Astrocyte (in vitro differentiated cells and primary cell): Measurements from ENCODE around the gene MOCS2. TPM values are rescaled to one million over a fixed set of nuclear protein-coding genes. Genes with fewer than 3 reads are reported as not detected.

ENCODE experiments used
- DNase-seq: peaks from one replicate; pipeline ENCODE4 v3.0.0-alpha.2; 2010; ENCODE audit warnings: low read depth
- FAIRE-seq: peaks from 2 replicates; lab custom pipeline; 2011; peaks lifted over from hg19 to GRCh38; lab: Jason Lieb, UNC
- H2AFZ ChIP-seq: 2 replicates; pipeline ENCODE4 v1.6.0; 2012; ENCODE audit warnings: low read depth, low read length, inconsistent platforms
- H3K27ac ChIP-seq: 2 replicates; pipeline ENCODE4 v1.5.1; 2011; ENCODE audit warnings: low read depth, low read length, inconsistent platforms
- H3K27me3 ChIP-seq: 2 replicates; pipeline ENCODE4 v1.6.0; 2011; ENCODE audit warnings: low read length, inconsistent platforms; ENCODE audit not compliant: insufficient read depth
- H3K36me3 ChIP-seq: 2 replicates; pipeline ENCODE4 v1.5.1; 2011; ENCODE audit warnings: low read length, inconsistent platforms; ENCODE audit not compliant: insufficient read depth
- H3K4me1 ChIP-seq: 2 replicates; pipeline ENCODE4 v1.5.1; 2011; ENCODE audit warnings: low read length, inconsistent platforms; ENCODE audit not compliant: insufficient read depth
- H3K4me2 ChIP-seq: 2 replicates; pipeline ENCODE4 v1.6.0; 2012; ENCODE audit warnings: low read length, inconsistent platforms
- H3K4me3 ChIP-seq: 2 replicates; pipeline ENCODE4 v1.5.1; 2011; ENCODE audit warnings: low read depth, mild to moderate bottlenecking, low read length, inconsistent platforms; ENCODE audit not compliant: insufficient read depth
- H3K79me2 ChIP-seq: 2 replicates; pipeline ENCODE4 v1.6.0; 2012; ENCODE audit warnings: mild to moderate bottlenecking, low read length, inconsistent platforms; ENCODE audit not compliant: insufficient read depth
- H3K9ac ChIP-seq: 2 replicates; pipeline ENCODE4 v1.6.0; 2012; ENCODE audit warnings: mild to moderate bottlenecking, low read length, inconsistent platforms
- H3K9me3 ChIP-seq: 2 replicates; pipeline ENCODE4 v1.5.1; 2012; ENCODE audit warnings: low read depth, mild to moderate bottlenecking, low read length, inconsistent platforms; ENCODE audit not compliant: insufficient read depth
- H4K20me1 ChIP-seq: 2 replicates; pipeline ENCODE4 v1.6.0; 2012; ENCODE audit warnings: low read length, inconsistent platforms; ENCODE audit not compliant: insufficient read depth
- H3K27ac Mint-ChIP-seq: one replicate; pipeline ENCODE4 v1.8.0; 2021; ENCODE audit warnings: mild to moderate bottlenecking, mixed read lengths; ENCODE audit not compliant: unreplicated experiment
- H3K27me3 Mint-ChIP-seq: one replicate; pipeline ENCODE4 v1.8.0; 2021; ENCODE audit warnings: low read depth, mixed read lengths; ENCODE audit not compliant: unreplicated experiment
- H3K36me3 Mint-ChIP-seq: one replicate; pipeline ENCODE4 v1.8.0; 2021; ENCODE audit warnings: low read depth, mixed read lengths; ENCODE audit not compliant: unreplicated experiment
- H3K4me1 Mint-ChIP-seq: one replicate; pipeline ENCODE4 v1.8.0; 2021; ENCODE audit warnings: low read depth, mixed read lengths; ENCODE audit not compliant: unreplicated experiment
- H3K4me3 Mint-ChIP-seq: one replicate; pipeline ENCODE4 v1.8.0; 2021; ENCODE audit warnings: mild to moderate bottlenecking, moderate library complexity, mixed read lengths; ENCODE audit not compliant: unreplicated experiment
- H3K9me3 Mint-ChIP-seq: one replicate; pipeline ENCODE4 v1.8.0; 2021; ENCODE audit warnings: mild to moderate bottlenecking, mixed read lengths; ENCODE audit not compliant: unreplicated experiment
- CTCF ChIP-seq: IDR thresholded peaks from 2 replicates; pipeline ENCODE4 v1.5.1; 2011; ENCODE audit warnings: low read depth, mild to moderate bottlenecking, inconsistent platforms, low read length, moderate library complexity; ENCODE audit not compliant: insufficient read depth
- EZH2 ChIP-seq: IDR thresholded peaks from 2 replicates; pipeline ENCODE4 v1.6.1; 2012; ENCODE audit warnings: mild to moderate bottlenecking, low read length, inconsistent platforms; ENCODE audit not compliant: insufficient read depth
- total RNA-seq: library from RNA; stranded (reverse); gene quantifications from 2 replicates; pipeline ENCODE4 v1.2.1, GENCODE V29; 2021

The MOCS2 gene
- total RNA-seq, 1 donor from 2014 or later: 42.7 TPM

- Histone ChIP-seq H3K36me3 (peaks cover 17% of the 10 kb centered on the region), H2AFZ (no peak overlapping the region), H3K4me2 (no peak overlapping the region), H3K4me3 (no peak overlapping the region), H4K20me1 (no peaks in the 10 kb centered on the region), H3K27me3 (no peaks in the 10 kb centered on the region), H3K79me2 (no peaks in the 10 kb centered on the region), H3K4me1 (peaks cover 5% of the 10 kb centered on the region), H3K27ac (no peak overlapping the region), H3K9ac (no peak overlapping the region), H3K9me3 (no peaks in the 10 kb centered on the region)
- FAIRE-seq (no peak), DNase-seq (no peak)
- H3K36me3 Mint-ChIP-seq: no peaks in the 10 kb centered on the region
- H3K27me3 Mint-ChIP-seq: no peaks in the 10 kb centered on the region
- TF ChIP-seq CTCF (no peak), EZH2 (no peak)
- no peaks in the 10 kb centered on the region for H3K9me3 Mint-ChIP-seq
- H3K27ac Mint-ChIP-seq: no peak overlapping the region
- peaks cover 3% of the 10 kb centered on the region for H3K4me1 Mint-ChIP-seq
- no peak overlapping the region for H3K4me3 Mint-ChIP-seq
Observed at GRCh38 chr5:53048248-53048647, 61.3 kb downstream of the MOCS2 start.

Other genes starting within 250 kb of the MOCS2 start
- gene ITGA2, start 120.4 kb downstream of the MOCS2 start, total RNA-seq: 20.1 and 35.9 TPM in 2 replicates